Keratinocyte (primary cell): ENCODE results near the gene GRIN2D.

Source experiments
- CTCF ChIP-seq, 3 experiments: IDR thresholded peaks in 1 of 3; conservative IDR thresholded peaks in 1 of 3; optimal IDR thresholded peaks in 1 of 3; 2 replicates in 2 of 3; 3 replicates in 1 of 3; pipeline versions ENCODE3 to v1.5.1; 2011; ENCODE audit warnings: low read length in 3 of 3, mild to moderate bottlenecking in 3 of 3, moderate library complexity in 2 of 3, control low read depth in 1 of 3, inconsistent platforms in 1 of 3; ENCODE audit not compliant: insufficient read depth in 2 of 3; ENCODE audit errors: extremely low read depth in 1 of 3
- EZH2 ChIP-seq: IDR thresholded peaks from one replicate; pipeline ENCODE4 v1.6.1; 2012; ENCODE audit warnings: inconsistent platforms, mild to moderate bottlenecking, low read length, moderate library complexity

DNA sequence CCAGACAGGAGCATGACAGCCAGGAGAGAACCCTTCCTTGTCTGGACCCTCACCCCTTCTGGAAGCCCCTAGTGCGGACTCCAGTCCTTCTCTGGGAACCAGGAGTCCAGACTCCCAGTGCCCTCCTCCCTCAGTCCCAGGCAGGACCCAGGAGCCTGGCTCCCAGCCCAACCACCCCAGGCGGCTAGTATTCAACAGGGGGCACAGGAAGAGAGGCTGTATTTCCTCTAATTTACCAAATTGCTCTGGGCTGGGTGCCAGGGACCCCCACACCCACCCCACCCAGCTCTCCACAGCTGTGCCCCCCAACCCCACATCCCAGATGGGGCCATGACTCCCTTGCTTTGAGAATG, 3.3 kb downstream of the GRIN2D start:
- TF ChIP-seq CTCF (optimal IDR thresholded peaks at IDR 0.05 in 1 of 3, IDR thresholded peaks at IDR 0.05 in 1 of 3, conservative IDR thresholded peaks at IDR 0.05 in 1 of 3; ENCODE audit: extremely low read depth in 1 of 3, insufficient read depth in 2 of 3, low read length in 3 of 3) (no peak), EZH2 (no peak)
